Glutamatergic neuron (in vitro differentiated cells): ENCODE results near the gene HECTD1. TPM values are rescaled to one million over a fixed set of nuclear protein-coding genes. Genes with fewer than 3 reads are reported as not detected.

Experiments
- DNase-seq: peaks from one replicate; pipeline ENCODE4 v3.0.0; 2022
- H3K27ac Mint-ChIP-seq: one replicate; pipeline ENCODE4 v1.8.0; 2020; ENCODE audit warnings: mild to moderate bottlenecking, mixed read lengths, inconsistent platforms; ENCODE audit not compliant: unreplicated experiment
- H3K27me3 Mint-ChIP-seq: one replicate; pipeline ENCODE4 v1.8.0; 2020; ENCODE audit warnings: mild to moderate bottlenecking, moderate library complexity, mixed read lengths, inconsistent platforms; ENCODE audit not compliant: unreplicated experiment
- H3K36me3 Mint-ChIP-seq: one replicate; pipeline ENCODE4 v1.8.0; 2020; ENCODE audit warnings: mild to moderate bottlenecking, mixed read lengths, inconsistent platforms; ENCODE audit not compliant: unreplicated experiment
- H3K4me1 Mint-ChIP-seq: one replicate; pipeline ENCODE4 v1.8.0; 2020; ENCODE audit warnings: mild to moderate bottlenecking, low read depth, mixed read lengths, inconsistent platforms; ENCODE audit not compliant: unreplicated experiment
- H3K4me3 Mint-ChIP-seq: one replicate; pipeline ENCODE4 v1.8.0; 2020; ENCODE audit warnings: mild to moderate bottlenecking, mixed read lengths, inconsistent platforms; ENCODE audit not compliant: unreplicated experiment
- H3K9me3 Mint-ChIP-seq: one replicate; pipeline ENCODE4 v1.8.0; 2020; ENCODE audit warnings: mild to moderate bottlenecking, moderate library complexity, mixed read lengths, inconsistent platforms; ENCODE audit not compliant: unreplicated experiment
- CTCF ChIP-seq: fragments of 200-600 bp; sonication (generic); IDR thresholded peaks from one replicate; pipeline ENCODE4 v1.5.0; 2021; ENCODE audit not compliant: partially characterized antibody, unreplicated experiment
- total RNA-seq: library from RNA; stranded (reverse); fragmentation: NEBNext Ultra II Directional; extraction: Animal tissue kit (Norgen Biotek cat#: 25700); gene quantifications from one replicate; pipeline ENCODE4 v1.2.1, GENCODE V29; 2021; ENCODE audit not compliant: unreplicated experiment

The HECTD1 gene
- total RNA-seq, 1 donor from 2014 or later: 165 TPM

GRCh38 chr14:31137214-31137889, 70.2 kb downstream of the HECTD1 start:
- Mint-ChIP-seq H3K9me3 (peaks cover 2% of the 10 kb centered on the region), H3K4me1 (no peaks in the 10 kb centered on the region), H3K36me3 (no peaks in the 10 kb centered on the region), H3K27me3 (no peaks in the 10 kb centered on the region), H3K4me3 (no peak overlapping the region), H3K27ac (no peak overlapping the region)
- TF ChIP-seq CTCF: no peak
- DNase-seq: no peak

- Mint-ChIP-seq H3K4me3 (no peak overlapping the region), H3K9me3 (no peaks in the 10 kb centered on the region), H3K27me3 (no peaks in the 10 kb centered on the region), H3K27ac (no peak overlapping the region), H3K4me1 (no peaks in the 10 kb centered on the region), H3K36me3 (peaks cover 5% of the 10 kb centered on the region)
- no peak for TF ChIP-seq CTCF
- DNase-seq: no peak
Observed at GRCh38 chr14:31133133-31133532, 74.5 kb downstream of the HECTD1 start.

- Mint-ChIP-seq H3K27me3 (peaks cover 2% of the 10 kb centered on the region), H3K27ac (no peak overlapping the region), H3K4me1 (no peaks in the 10 kb centered on the region), H3K9me3 (no peaks in the 10 kb centered on the region), H3K4me3 (no peak overlapping the region), H3K36me3 (peaks cover 5% of the 10 kb centered on the region)
- TF ChIP-seq CTCF: no peak
- DNase-seq: no peak
Observed at GRCh38 chr14:31128601-31129526, 78.7 kb downstream of the HECTD1 start.

- no peak for TF ChIP-seq CTCF
- no peak overlapping the region for H3K4me3 Mint-ChIP-seq
- H3K27ac Mint-ChIP-seq: no peak overlapping the region
Observed at GRCh38 chr14:31127690-31128089, 79.9 kb downstream of the HECTD1 start.

GRCh38 chr14:31126680-31127079, 80.9 kb downstream of the HECTD1 start:
- H3K4me3 Mint-ChIP-seq: no peak overlapping the region
- H3K27ac Mint-ChIP-seq: no peak overlapping the region
- DNase-seq: no peak
- H3K27me3 Mint-ChIP-seq: peaks cover 2% of the 10 kb centered on the region
- no peak for TF ChIP-seq CTCF
- H3K4me1 Mint-ChIP-seq: no peaks in the 10 kb centered on the region
- no peaks in the 10 kb centered on the region for H3K9me3 Mint-ChIP-seq
- H3K36me3 Mint-ChIP-seq: peaks cover 5% of the 10 kb centered on the region

More at GRCh38 chr14:31127690-31128089, 79.9 kb downstream of the HECTD1 start:
- peaks cover 2% of the 10 kb centered on the region for H3K27me3 Mint-ChIP-seq
- DNase-seq: no peak
- peaks cover 5% of the 10 kb centered on the region for H3K36me3 Mint-ChIP-seq
- no peaks in the 10 kb centered on the region for H3K4me1 Mint-ChIP-seq
- H3K9me3 Mint-ChIP-seq: no peaks in the 10 kb centered on the region
